Prostate gland (tissue), 2 donors: ENCODE results near the gene CYP19A1. TPM values are rescaled to one million over a fixed set of nuclear protein-coding genes. Genes with fewer than 3 reads are reported as not detected.

Experiments used
- DNase-seq: peaks from one replicate; pipeline ENCODE4 v3.0.0-alpha.2; 2019; ENCODE audit warnings: low spot score
- H3K27ac ChIP-seq, 2 donors: fragments of 200-600 bp; sonication (generic); 2 replicates each; pipeline ENCODE4 v1.5.1; 2017 to 2019
- H3K27me3 ChIP-seq: fragments of 200-600 bp; sonication (generic); replicated peaks from 2 replicates; pipeline ENCODE4 v1.5.1; 2019; ENCODE audit not compliant: insufficient read depth
- H3K36me3 ChIP-seq, 2 donors: fragments of 200-600 bp; sonication (generic); 1 replicate in 1 of 2; 2 replicates in 1 of 2; pipeline versions ENCODE4 v1.5.1 to v1.8.1; 2017 to 2019
- H3K4me1 ChIP-seq: fragments of 200-600 bp; sonication (generic); replicated peaks from 2 replicates; pipeline ENCODE4 v1.5.1; 2019
- H3K4me3 ChIP-seq, 2 donors: fragments of 200-600 bp; sonication (generic); 2 replicates each; pipeline ENCODE4 v1.5.1; 2017 to 2019
- H3K9me3 ChIP-seq: fragments of 200-600 bp; sonication (generic); 2 replicates; pipeline ENCODE4 v1.5.1; 2017
- POLR2A ChIP-seq: fragments of 450-650 bp; IDR thresholded peaks from one replicate; pipeline ENCODE4 v1.6.1; 2016; ENCODE audit warnings: antibody characterized with exemption, mild to moderate bottlenecking
- POLR2AphosphoS5 ChIP-seq: sonication (generic); formaldehyde crosslinking; IDR thresholded peaks from one replicate; pipeline ENCODE4 v1.6.1; 2017; ENCODE audit warnings: antibody characterized with exemption
- WGBS: methylation state at CpG from one replicate; pipeline ENCODE4 v1.1.5; 2018; 5-methylcytosine and 5-hydroxymethylcytosine counted together
- intact Hi-C: fragments of 100-400 bp; cut with DNase I; formaldehyde crosslinking; loops from one replicate; pipeline ENCODE4 v1.14.2; 2022
- total RNA-seq, 2 donors: library from RNA; depleted of rRNA; stranded (reverse); fragments of >200 nt; gene quantifications; one replicate each; pipeline ENCODE4 v1.1.0, GENCODE V29; 2016
- TF ChIP-seq, protein P1 (sequence below), 4 experiments: fragments of 200-600 bp in 2 of 4; fragments of 450-650 bp in 2 of 4; sonication (generic) in 2 of 4; IDR thresholded peaks; 1 replicate in 3 of 4; 2 replicates in 1 of 4; pipeline ENCODE4 v1.5.1; 2016 to 2019; ENCODE audit warnings: antibody characterized with exemption in 4 of 4, mild to moderate bottlenecking in 2 of 4, moderate library complexity in 2 of 4

Gene CYP19A1
- total RNA-seq, 2 donors from 2014 or later, result 4.4 TPM; not detected in 1

DNA sequence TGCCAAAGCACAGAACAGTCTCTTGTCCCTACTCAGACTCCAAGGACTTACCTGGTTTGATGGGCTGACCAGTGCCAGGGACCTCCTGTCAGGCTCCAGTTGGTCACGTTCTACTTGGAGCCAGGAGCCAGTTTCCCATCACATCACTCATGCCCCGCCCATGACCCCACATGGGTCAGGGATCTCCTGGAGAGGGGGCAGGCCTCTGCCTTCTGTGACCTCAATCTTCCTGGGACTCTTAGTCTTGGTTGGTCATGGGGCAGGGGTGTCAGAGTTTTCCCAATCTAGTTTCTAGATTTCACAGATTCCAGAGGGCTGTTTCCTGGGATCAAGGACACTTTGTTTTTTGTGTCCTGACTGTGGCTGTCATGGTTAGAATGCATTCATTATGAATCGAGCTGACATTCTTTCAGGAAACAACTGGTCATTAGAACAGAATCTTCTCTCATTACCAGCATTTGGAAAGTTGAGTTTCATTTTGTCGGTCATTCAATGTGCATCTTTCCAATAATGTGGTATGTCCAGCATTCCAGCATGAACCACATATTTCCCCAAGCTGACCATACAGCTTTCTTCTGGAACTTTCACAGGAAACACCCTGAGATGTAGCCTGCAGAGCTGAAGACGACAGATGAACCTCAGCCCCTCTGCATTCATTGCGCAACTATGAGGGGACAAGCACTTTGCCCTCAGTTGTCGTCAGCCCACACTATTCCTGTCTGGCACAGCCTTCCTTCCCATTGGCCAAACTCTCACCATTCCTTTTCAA, 19.8 kb downstream of the CYP19A1 start:
- DNase-seq, result no peak
- Histone ChIP-seq H3K4me1 (no peaks in the 10 kb centered on the region), H3K9me3 (no peaks in the 10 kb centered on the region), H3K27me3 (no peaks in the 10 kb centered on the region), H3K27ac (no peak overlapping the region), H3K4me3 (no peak overlapping the region), H3K36me3 (no peaks in the 10 kb centered on the region)
- intact Hi-C loops, result no loop called here
- no peak for TF ChIP-seq POLR2A
- TF ChIP-seq, protein P1, sequence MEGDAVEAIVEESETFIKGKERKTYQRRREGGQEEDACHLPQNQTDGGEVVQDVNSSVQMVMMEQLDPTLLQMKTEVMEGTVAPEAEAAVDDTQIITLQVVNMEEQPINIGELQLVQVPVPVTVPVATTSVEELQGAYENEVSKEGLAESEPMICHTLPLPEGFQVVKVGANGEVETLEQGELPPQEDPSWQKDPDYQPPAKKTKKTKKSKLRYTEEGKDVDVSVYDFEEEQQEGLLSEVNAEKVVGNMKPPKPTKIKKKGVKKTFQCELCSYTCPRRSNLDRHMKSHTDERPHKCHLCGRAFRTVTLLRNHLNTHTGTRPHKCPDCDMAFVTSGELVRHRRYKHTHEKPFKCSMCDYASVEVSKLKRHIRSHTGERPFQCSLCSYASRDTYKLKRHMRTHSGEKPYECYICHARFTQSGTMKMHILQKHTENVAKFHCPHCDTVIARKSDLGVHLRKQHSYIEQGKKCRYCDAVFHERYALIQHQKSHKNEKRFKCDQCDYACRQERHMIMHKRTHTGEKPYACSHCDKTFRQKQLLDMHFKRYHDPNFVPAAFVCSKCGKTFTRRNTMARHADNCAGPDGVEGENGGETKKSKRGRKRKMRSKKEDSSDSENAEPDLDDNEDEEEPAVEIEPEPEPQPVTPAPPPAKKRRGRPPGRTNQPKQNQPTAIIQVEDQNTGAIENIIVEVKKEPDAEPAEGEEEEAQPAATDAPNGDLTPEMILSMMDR (IDR thresholded peaks at IDR 0.05), result no peak
- TF ChIP-seq POLR2AphosphoS5, result no peak
- WGBS, result 80% methylated on average over 7 of the region's 7 CpGs

DNA sequence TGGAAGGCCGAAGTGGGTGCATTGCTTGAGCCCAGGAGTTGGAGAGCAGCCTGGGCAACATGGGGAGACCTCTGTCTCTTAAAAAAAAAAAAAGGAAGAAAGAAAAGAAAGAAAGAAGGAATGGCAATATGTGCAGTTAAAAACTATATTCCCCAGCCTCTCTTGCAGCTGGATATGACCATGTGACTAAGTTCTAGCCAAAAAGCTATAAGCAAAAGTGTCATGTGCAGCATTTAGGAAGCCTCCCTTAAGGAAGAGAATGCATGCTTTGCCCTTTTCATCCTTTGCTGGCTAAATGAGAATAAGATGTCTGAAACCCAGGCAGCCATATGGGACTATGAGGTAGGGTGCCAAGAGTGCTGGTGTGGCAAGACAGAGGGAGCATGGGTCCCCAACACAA, 21.8 kb downstream of the CYP19A1 start:
- TF ChIP-seq, protein P1 (IDR thresholded peaks at IDR 0.05), result no peak
- no peaks in the 10 kb centered on the region for H3K27me3 ChIP-seq
- 100% methylated on average over 1 of the region's 1 CpG for WGBS
- no peaks in the 10 kb centered on the region for H3K9me3 ChIP-seq
- DNase-seq, result no peak
- no peak overlapping the region for H3K27ac ChIP-seq
- H3K4me3 ChIP-seq, result no peak overlapping the region
- no peaks in the 10 kb centered on the region for H3K4me1 ChIP-seq
- intact Hi-C loops, result no loop called here
- H3K36me3 ChIP-seq, result no peaks in the 10 kb centered on the region

DNA sequence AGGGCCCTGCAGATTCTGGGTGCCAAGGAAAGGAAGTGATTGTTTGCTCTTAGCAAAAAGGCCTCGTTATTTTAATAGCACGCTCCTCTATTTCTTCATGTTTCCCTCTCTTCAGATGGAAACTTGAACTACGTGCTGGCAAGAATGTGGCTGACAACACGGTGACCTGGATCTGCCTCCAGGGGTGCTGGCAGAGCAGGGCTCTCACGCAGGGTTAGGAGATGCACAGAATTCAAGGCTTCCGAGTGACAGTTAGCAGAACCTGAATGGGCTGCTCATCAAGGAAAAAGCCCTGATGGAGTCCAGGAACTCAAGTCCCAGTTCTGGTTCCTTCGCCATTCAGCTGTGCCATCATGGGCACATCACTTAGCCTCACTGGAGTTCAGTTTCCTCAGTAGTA, 22.7 kb downstream of the CYP19A1 start:
- 59% methylated on average over 7 of the region's 7 CpGs for WGBS
- no peak overlapping the region for H3K27ac ChIP-seq
- H3K4me3 ChIP-seq, result no peak overlapping the region
- intact Hi-C loops, result no loop called here
- H3K36me3 ChIP-seq, result no peaks in the 10 kb centered on the region
- no peaks in the 10 kb centered on the region for H3K9me3 ChIP-seq
- no peaks in the 10 kb centered on the region for H3K4me1 ChIP-seq
- H3K27me3 ChIP-seq, result no peaks in the 10 kb centered on the region
- TF ChIP-seq POLR2A, result no peak
- TF ChIP-seq, protein P1 (IDR thresholded peaks at IDR 0.05), result no peak
- no peak for TF ChIP-seq POLR2AphosphoS5
- no peak for DNase-seq

- Histone ChIP-seq H3K27me3 (no peaks in the 10 kb centered on the region), H3K4me3 (no peak overlapping the region), H3K9me3 (no peaks in the 10 kb centered on the region), H3K4me1 (no peaks in the 10 kb centered on the region), H3K36me3 (no peaks in the 10 kb centered on the region), H3K27ac (no peak overlapping the region)
- intact Hi-C loops, result no loop called here
- WGBS, result 89% methylated on average over 10 of the region's 10 CpGs
- no peak for DNase-seq
- TF ChIP-seq POLR2A (no peak), POLR2AphosphoS5 (no peak)
- TF ChIP-seq, protein P1 (IDR thresholded peaks at IDR 0.05), result no peak
Measured at GRCh38 chr15:51314391-51315337, 23.7 kb downstream of the CYP19A1 start.
